T-helper 1 cell treated with Interleukin-12 subunit alpha and Interleukin-12 subunit beta and Interleukin-4 antibody, amounts not matched to agents 30 μg/mL and 1 μg/mL, for 36 hours (primary cell): ENCODE results near the gene SMCO2.

Experiments
- H3K27ac Mint-ChIP-seq: one replicate; pipeline ENCODE4 v1.8.0; 2021; ENCODE audit warnings: mild to moderate bottlenecking, mixed read lengths
- H3K27me3 Mint-ChIP-seq: one replicate; pipeline ENCODE4 v1.8.0; 2021; ENCODE audit warnings: low read depth, mixed read lengths
- H3K36me3 Mint-ChIP-seq: one replicate; pipeline ENCODE4 v1.8.0; 2021; ENCODE audit warnings: low read depth, mixed read lengths
- H3K4me1 Mint-ChIP-seq: one replicate; pipeline ENCODE4 v1.8.0; 2021; ENCODE audit warnings: low read depth, mixed read lengths
- H3K4me3 Mint-ChIP-seq: one replicate; pipeline ENCODE4 v1.8.0; 2021; ENCODE audit warnings: mild to moderate bottlenecking, moderate library complexity, mixed read lengths
- H3K9me3 Mint-ChIP-seq: one replicate; pipeline ENCODE4 v1.8.0; 2021; ENCODE audit warnings: mixed read lengths

The SMCO2 gene

DNA sequence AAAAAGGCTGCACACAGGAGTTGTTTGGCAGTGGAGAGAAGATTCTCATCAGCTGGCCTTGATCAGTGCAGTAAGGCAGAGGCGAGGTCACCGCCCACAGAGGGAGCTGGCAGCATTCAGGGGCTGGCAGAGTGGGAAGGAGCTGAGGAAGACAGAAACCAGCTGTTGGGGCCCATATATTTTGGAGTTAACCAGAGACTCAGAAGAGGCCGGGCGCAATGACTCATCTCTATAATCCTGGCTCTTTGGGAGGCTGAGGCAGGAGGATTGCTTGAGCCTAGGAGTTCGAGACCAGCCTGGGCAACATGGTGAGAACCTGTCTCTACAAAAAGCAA, 17.7 kb downstream of the SMCO2 start:
- H3K27me3 Mint-ChIP-seq: no peaks in the 10 kb centered on the region
- H3K9me3 Mint-ChIP-seq: peaks cover 5% of the 10 kb centered on the region
- H3K36me3 Mint-ChIP-seq: peaks cover 14% of the 10 kb centered on the region
- peak overlapping the region; percentile 29 for H3K27ac Mint-ChIP-seq
- H3K4me1 Mint-ChIP-seq: peaks cover 66% of the 10 kb centered on the region
- H3K4me3 Mint-ChIP-seq: no peak overlapping the region

DNA sequence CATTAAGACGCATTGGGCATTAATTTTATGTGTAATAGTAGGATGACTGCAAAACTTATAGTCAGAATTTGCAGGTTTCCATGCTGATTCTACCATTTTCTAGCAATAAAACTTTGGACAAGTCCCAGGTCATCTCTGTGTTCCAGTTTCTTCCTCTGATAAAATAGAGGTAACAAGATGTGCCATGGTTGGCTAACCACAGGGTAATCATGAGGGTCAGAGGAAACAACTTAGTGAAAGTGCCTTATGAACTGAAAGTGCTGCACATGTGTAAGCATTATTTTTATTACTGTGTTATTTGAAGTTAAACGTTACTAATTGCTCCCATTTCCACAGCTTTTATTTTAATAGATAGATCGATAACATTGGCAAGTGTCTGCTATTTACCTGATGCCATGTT, 21.1 kb downstream of the SMCO2 start:
- Mint-ChIP-seq H3K27me3 (no peaks in the 10 kb centered on the region), H3K27ac (no peak overlapping the region), H3K4me1 (peaks cover 56% of the 10 kb centered on the region), H3K36me3 (peaks cover 13% of the 10 kb centered on the region), H3K4me3 (no peak overlapping the region), H3K9me3 (peaks cover 5% of the 10 kb centered on the region)

DNA sequence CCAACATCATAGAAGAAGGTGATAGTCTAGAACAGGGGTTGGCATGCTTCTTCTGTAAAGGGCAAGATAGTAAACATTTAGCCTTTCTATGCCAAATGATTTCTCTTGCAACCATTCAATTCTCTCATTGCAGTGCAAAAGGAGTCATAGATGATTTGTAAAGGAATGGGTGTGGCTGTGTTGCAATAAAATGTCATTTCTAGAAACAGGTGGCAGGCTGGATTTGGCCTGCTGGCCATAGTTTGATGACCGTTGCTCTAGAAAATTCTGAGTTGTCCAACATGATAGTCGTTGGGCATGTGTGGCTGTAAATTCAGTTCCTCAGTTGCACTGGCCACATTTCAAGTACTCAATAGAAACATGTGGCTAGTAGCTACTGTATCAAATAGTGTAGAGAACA, 21.7 kb downstream of the SMCO2 start:
- H3K27me3 Mint-ChIP-seq: no peaks in the 10 kb centered on the region
- peaks cover 5% of the 10 kb centered on the region for H3K9me3 Mint-ChIP-seq
- H3K4me1 Mint-ChIP-seq: peaks cover 55% of the 10 kb centered on the region
- no peak overlapping the region for H3K4me3 Mint-ChIP-seq
- H3K27ac Mint-ChIP-seq: no peak overlapping the region
- H3K36me3 Mint-ChIP-seq: peaks cover 13% of the 10 kb centered on the region

DNA sequence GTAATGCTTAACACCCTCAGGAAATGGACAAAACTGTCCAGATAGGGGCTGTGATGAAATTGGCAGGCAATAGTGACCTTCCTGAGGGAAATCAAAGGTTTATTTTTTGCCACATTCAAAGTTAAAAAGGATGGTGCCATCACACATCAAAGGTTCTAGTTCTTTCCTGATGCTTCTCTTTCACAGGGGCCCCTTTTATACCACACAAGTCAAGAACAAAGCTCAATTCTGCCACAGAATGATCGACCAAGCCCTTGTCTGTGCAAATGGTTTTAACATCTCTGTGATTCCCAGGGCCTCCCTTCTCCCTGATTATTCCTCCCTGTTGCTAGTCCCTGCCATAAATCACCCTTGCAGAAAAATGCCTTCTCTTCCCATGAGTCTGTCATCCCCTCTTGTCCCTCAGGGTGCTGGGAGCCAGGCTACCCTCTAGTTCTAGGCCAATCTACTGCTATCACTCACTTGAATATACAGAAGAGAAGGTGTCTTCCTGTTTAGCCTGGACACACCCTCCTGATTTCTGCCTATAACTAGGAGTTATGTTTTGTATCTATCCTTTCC, 22.7 kb downstream of the SMCO2 start:
- Mint-ChIP-seq H3K36me3 (peaks cover 12% of the 10 kb centered on the region), H3K27ac (no peak overlapping the region), H3K4me3 (no peak overlapping the region), H3K4me1 (peaks cover 51% of the 10 kb centered on the region), H3K27me3 (no peaks in the 10 kb centered on the region), H3K9me3 (peaks cover 2% of the 10 kb centered on the region)

DNA sequence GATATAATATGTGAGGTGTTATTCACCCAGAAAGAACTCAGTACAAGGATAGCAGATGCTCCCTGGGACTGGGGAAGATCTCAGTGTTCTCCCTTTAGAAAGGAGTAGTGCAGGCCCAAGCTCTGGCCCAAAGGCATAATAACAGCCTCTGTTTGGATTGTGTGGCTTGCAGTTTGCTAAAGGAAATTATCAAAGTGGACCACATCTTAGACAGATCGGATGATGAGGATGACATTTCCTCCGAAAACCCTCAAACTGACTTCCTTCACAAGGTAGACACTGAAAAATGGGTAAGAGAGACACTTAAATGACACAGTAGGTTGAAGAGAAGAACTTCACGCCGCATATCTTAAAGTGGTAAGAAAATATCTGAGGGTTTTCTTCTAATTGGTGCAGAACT, 26.1 kb downstream of the SMCO2 start:
- peaks cover 41% of the 10 kb centered on the region for H3K4me1 Mint-ChIP-seq
- peaks cover 32% of the 10 kb centered on the region for H3K36me3 Mint-ChIP-seq
- no peaks in the 10 kb centered on the region for H3K27me3 Mint-ChIP-seq
- H3K9me3 Mint-ChIP-seq: peaks cover 32% of the 10 kb centered on the region
- peak overlapping the region; percentile 45 for H3K27ac Mint-ChIP-seq
- peak overlapping the region; percentile 39 for H3K4me3 Mint-ChIP-seq

DNA sequence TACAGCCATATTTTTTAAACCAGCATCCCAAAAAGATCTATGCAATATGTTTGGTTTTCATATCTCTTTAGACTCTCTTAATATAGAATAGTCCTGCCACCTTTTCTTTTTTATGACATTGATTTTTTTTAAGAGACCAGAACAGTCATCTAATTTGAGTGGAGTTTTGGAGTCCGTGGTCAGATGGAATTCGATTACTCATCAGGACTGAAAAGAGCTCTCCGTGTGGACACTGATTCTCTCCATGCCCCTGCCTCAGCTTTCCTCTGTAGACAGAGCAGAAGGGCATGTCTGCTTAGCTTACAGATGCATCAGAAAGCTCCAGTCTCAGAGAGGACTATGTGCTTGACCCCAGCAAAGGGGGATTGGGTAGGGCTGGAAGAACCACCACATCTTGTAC, 27.8 kb downstream of the SMCO2 start:
- Mint-ChIP-seq H3K36me3 (peaks cover 40% of the 10 kb centered on the region), H3K4me1 (peaks cover 28% of the 10 kb centered on the region)

DNA sequence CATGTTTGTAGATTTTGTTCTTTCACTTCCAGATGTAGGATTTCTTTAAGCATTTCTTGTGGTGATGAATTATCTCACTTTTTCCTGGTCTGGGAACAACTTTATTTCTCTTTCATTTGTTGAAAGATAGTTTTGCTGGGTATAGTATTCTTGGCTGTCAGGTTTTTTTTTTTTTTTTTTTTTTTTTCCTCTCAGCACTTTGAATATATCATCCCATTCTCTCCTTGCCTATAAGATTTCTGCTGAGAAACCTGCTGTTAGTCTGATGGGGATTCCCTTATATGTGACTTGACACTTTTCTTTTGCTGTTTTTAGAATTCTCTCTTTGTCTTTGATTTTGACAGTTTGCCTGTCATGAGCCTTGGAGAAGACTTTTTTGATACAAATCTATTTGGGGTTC, 30.5 kb downstream of the SMCO2 start:
- Mint-ChIP-seq H3K4me3 (no peak overlapping the region), H3K36me3 (peaks cover 48% of the 10 kb centered on the region), H3K4me1 (peaks cover 17% of the 10 kb centered on the region), H3K27me3 (no peaks in the 10 kb centered on the region), H3K9me3 (peaks cover 58% of the 10 kb centered on the region), H3K27ac (no peak overlapping the region)

More for the DNA sequence above, 27.8 kb downstream of the SMCO2 start:
- H3K27me3 Mint-ChIP-seq: no peaks in the 10 kb centered on the region
- H3K9me3 Mint-ChIP-seq: peaks cover 42% of the 10 kb centered on the region
- H3K4me3 Mint-ChIP-seq: no peak overlapping the region
- H3K27ac Mint-ChIP-seq: no peak overlapping the region

DNA sequence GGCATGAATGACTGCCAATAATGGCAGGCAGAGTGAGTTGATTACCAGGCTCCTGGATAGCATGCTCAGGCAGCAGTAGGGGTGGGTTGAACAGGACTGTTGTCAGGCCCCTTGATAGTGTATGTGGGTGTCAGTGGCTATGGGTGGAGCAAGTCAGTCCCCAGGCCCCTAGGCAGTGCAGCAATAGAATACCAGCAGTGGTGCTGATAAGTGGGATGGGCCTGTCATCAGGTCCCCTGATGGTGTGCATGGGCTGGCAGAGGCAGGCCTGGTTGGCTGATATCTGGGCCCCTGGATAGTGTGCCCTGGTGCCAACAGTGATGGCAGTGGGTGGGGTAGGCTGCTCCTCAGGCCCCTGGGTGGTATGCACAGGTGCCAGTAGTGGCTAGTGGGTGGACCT, 32.4 kb downstream of the SMCO2 start:
- Mint-ChIP-seq H3K27me3 (no peaks in the 10 kb centered on the region), H3K4me3 (no peak overlapping the region), H3K9me3 (peaks cover 61% of the 10 kb centered on the region), H3K27ac (no peak overlapping the region), H3K4me1 (peaks cover 2% of the 10 kb centered on the region), H3K36me3 (peaks cover 50% of the 10 kb centered on the region)

DNA sequence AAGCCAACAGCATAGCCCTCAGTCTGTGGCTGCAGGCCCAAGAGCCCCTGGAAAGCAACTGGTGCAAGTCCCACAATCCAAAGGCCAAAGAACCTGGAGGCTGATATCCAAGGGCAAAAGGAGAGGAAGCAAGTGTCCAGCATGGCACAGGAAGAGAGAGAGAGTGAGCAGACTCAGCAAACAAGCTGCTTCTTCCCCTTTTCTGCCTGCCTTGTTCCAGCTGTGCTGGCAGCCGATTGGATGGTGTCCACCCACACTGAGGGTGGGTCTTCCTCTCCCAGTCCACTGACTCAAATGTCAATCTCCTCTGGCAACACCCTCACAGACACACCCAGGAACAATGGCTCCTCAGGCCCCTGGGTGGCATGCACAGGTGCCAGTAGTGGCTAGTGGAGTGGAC, 33.5 kb downstream of the SMCO2 start:
- H3K9me3 Mint-ChIP-seq: peaks cover 57% of the 10 kb centered on the region
- no peaks in the 10 kb centered on the region for H3K4me1 Mint-ChIP-seq
- no peaks in the 10 kb centered on the region for H3K27me3 Mint-ChIP-seq
- peaks cover 41% of the 10 kb centered on the region for H3K36me3 Mint-ChIP-seq
- H3K27ac Mint-ChIP-seq: no peak overlapping the region
- no peak overlapping the region for H3K4me3 Mint-ChIP-seq

DNA sequence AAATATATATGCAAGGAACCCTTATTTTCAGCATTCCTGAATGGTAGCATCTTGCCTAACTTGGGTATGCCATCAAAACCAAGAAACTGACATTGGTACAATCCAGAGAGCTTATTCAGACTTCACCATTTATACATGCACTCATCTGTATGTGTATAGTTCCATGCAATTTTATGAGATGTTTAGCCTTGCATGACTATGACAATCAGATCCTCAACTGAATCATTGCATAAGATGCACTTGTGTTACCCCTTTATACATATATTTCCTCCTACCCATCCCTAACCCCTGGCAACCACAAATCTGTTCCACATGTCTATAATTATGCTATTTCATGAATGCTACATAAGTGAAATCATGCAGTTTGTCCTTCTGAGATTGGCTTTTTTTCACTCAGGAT, 40.4 kb downstream of the SMCO2 start:
- Mint-ChIP-seq H3K27me3 (no peaks in the 10 kb centered on the region), H3K9me3 (peaks cover 17% of the 10 kb centered on the region)

DNA sequence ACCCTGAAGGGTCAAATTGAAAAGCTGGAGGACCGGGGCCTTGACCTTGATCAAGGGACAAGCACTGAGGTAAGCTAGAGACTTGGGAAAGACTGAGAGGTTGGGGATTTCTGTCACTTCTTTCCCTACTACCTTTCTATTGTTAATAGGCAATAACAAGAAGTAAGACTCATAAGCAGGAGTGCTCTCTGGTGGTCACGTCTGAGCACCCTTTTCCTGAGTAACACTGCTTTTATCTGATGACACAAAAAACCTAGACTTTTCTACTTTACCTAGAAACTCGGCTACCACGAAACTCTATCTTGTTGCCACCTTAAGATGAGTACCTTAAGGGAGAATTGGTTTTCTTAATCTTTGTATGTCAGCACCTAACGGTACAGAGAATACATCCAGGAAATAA, 41.9 kb downstream of the SMCO2 start:
- Mint-ChIP-seq H3K9me3 (peaks cover 22% of the 10 kb centered on the region), H3K4me3 (no peak overlapping the region), H3K27me3 (no peaks in the 10 kb centered on the region), H3K36me3 (peaks cover 17% of the 10 kb centered on the region), H3K4me1 (peaks cover 2% of the 10 kb centered on the region), H3K27ac (no peak overlapping the region)

More for the DNA sequence above, 40.4 kb downstream of the SMCO2 start:
- Mint-ChIP-seq H3K36me3 (peaks cover 22% of the 10 kb centered on the region), H3K4me3 (no peak overlapping the region), H3K4me1 (peaks cover 2% of the 10 kb centered on the region), H3K27ac (no peak overlapping the region)

DNA sequence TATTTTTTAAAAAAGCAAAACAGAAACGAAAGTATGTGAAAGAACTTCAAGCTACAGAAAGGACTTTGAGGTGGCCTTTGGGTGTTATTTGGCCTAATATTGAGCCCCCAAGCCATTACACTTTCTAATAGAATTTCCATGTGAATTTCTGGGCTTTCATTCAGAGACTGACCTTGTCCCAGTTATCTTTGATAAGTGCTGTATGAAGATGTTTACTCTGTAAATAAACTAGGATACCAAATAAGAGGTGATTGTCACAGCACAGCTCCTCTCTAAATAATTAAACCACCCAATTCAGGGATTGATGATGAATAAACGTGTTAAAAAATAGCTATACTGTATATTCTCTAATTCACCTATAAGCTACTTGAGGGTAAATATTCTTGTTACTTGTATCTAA, 44.7 kb downstream of the SMCO2 start:
- Mint-ChIP-seq H3K4me1 (peaks cover 5% of the 10 kb centered on the region), H3K27ac (no peak overlapping the region), H3K27me3 (peaks cover 3% of the 10 kb centered on the region), H3K4me3 (no peak overlapping the region), H3K9me3 (peaks cover 17% of the 10 kb centered on the region), H3K36me3 (peaks cover 23% of the 10 kb centered on the region)

DNA sequence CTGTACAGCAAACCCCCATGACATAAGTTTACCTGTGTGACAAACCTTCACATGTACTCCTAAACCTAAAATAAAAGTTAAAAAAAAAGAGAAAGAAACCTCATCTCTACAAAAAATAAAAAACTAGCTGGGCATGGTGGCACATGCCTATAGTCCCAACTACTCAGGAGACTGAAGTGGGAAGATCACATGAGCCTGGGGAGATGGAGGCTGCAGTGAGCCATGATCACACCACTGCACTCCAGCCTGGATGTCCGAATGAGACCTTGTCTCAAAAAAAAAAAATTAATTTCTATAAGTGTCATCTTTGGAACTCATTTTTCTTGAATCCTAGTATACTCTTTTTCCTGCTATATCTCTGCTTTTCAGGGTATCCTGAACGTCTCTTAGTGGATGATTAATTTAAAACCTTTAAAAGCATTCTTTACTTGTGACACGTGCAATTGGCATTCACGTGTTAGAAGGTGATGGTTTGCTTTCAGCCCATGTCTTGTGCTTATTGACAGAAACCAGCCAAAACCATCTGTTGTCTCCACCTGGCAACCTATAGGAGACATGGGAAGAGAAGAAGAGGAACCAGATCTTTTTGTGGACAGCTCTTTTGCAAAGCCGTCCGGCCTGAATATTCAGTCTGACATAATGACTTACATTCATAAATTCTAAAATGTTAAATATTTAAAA, 46.9 kb downstream of the SMCO2 start:
- Mint-ChIP-seq H3K4me3 (no peak overlapping the region), H3K9me3 (peaks cover 11% of the 10 kb centered on the region), H3K36me3 (peaks cover 25% of the 10 kb centered on the region), H3K27ac (no peak overlapping the region), H3K27me3 (peaks cover 3% of the 10 kb centered on the region), H3K4me1 (peaks cover 22% of the 10 kb centered on the region)

DNA sequence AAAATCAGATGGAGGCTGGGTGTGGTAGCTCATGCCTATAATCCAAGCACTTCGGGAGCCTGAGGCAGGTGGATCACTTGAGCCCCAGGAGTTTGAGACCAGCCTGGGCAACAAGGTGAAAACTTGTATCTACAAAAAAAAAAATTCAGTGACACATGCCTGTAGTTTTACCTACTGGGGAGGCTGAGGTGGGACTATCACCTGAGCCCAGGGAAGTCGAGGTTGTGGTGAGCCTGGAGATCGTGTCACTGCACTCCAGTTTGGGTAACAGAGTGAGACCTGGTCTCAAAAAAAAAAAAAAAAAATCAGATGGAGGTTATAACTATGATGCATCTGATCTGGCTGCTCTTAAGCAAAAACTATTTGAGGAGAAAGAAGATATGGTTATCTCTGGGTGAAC, 50.9 kb downstream of the SMCO2 start:
- Mint-ChIP-seq H3K9me3 (peaks cover 5% of the 10 kb centered on the region), H3K27me3 (peaks cover 3% of the 10 kb centered on the region), H3K4me3 (peak overlapping the region; percentile 32), H3K27ac (peak overlapping the region; percentile 68), H3K36me3 (peaks cover 21% of the 10 kb centered on the region), H3K4me1 (peaks cover 45% of the 10 kb centered on the region)

DNA sequence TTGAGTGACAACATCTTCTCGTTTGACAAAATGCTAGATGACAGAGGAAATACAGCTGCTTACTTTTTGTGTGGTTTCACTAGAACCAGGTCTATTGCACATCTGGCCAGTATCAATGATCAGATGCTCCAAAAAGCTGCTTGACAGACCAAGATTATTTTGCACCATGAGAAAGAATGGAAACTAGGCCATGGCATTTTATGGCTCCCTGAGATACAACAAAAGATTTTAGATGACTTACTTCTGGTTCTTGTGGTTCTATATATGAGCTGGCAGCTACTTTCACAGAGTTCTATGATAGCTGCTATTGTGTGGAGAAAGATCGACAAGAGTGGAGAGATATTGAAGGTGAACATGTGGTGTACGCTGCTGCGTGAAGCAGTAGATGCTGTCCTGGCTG, 51.6 kb downstream of the SMCO2 start:
- Mint-ChIP-seq H3K27ac (peak overlapping the region; percentile 68), H3K27me3 (peaks cover 3% of the 10 kb centered on the region), H3K9me3 (peaks cover 4% of the 10 kb centered on the region), H3K36me3 (peaks cover 24% of the 10 kb centered on the region), H3K4me1 (peaks cover 49% of the 10 kb centered on the region), H3K4me3 (peak overlapping the region; percentile 32)
